Measurements from ENCODE around the gene HNRNPA0. TPM values are rescaled to one million over a fixed set of nuclear protein-coding genes. Genes with fewer than 3 reads are reported as not detected.

The HNRNPA0 gene
- total and polyA plus RNA-seq, 9 donors: 16.9 to 52.9 (median 41.5) TPM

GRCh38 chr5:137758121-137758520 is 4.0 kb upstream of the HNRNPA0 start:
- H3K27me3 ChIP-seq: no peaks in the 10 kb centered on the region
- 91 to 93% (median 92%) methylated on average over 4 of the region's 4 CpGs for WGBS, 3 donors
- TF ChIP-seq POLR2A (IDR thresholded peaks at IDR 0.05): no peak
- TF ChIP-seq CTCF (IDR thresholded peaks at IDR 0.05): no peak
- no peak for TF ChIP-seq EP300 (IDR thresholded peaks at IDR 0.05)
- intact Hi-C loops (cut with DNase I): loop anchor here in 3 of 4 donors (10.0 kb wide), 2 partner anchors 277 to 737 kb away; partner anchors contain the start of gene FAM13B (in 2 of the 3)
- no peak overlapping the region for H3K27ac ChIP-seq
- H3K4me1 ChIP-seq (ENCODE audit: insufficient read depth): no peaks in the 10 kb centered on the region
- no peak for DNase-seq
- no peak overlapping the region for H3K4me3 ChIP-seq
- no peaks in the 10 kb centered on the region for H3K36me3 ChIP-seq
- H3K9me3 ChIP-seq: no peaks in the 10 kb centered on the region

GRCh38 chr5:137757634-137758033 is 3.5 kb upstream of the HNRNPA0 start:
- no peaks in the 10 kb centered on the region for H3K27me3 ChIP-seq
- no peak for DNase-seq
- no peak overlapping the region for H3K4me3 ChIP-seq
- TF ChIP-seq CTCF (IDR thresholded peaks at IDR 0.05): no peak
- TF ChIP-seq POLR2A (IDR thresholded peaks at IDR 0.05): no peak
- no peak for TF ChIP-seq EP300 (IDR thresholded peaks at IDR 0.05)
- WGBS, 3 donors: 89 to 93% (median 90%) methylated on average over 5 of the region's 5 CpGs
- no peaks in the 10 kb centered on the region for H3K4me1 ChIP-seq (ENCODE audit: insufficient read depth)
- intact Hi-C loops (cut with DNase I): loop anchor here in 3 of 4 donors (10.0 kb wide), 2 partner anchors 277 to 737 kb away; partner anchors contain the start of gene FAM13B (in 2 of the 3)
- no peaks in the 10 kb centered on the region for H3K9me3 ChIP-seq
- H3K27ac ChIP-seq: no peak overlapping the region
- no peaks in the 10 kb centered on the region for H3K36me3 ChIP-seq

GRCh38 chr5:137754961-137755762 is 999 bp upstream of the HNRNPA0 start:
- no peaks in the 10 kb centered on the region for H3K36me3 ChIP-seq
- no peaks in the 10 kb centered on the region for H3K9me3 ChIP-seq
- 26 to 29% (median 27%) methylated on average over 36 of the region's 36 CpGs for WGBS, 3 donors
- no peaks in the 10 kb centered on the region for H3K27me3 ChIP-seq
- no peak for TF ChIP-seq POLR2A (IDR thresholded peaks at IDR 0.05)
- peak in 1 of 3 donors; percentile 2 for TF ChIP-seq CTCF (IDR thresholded peaks at IDR 0.05)
- peak overlapping the region; percentile 91 for H3K4me3 ChIP-seq
- H3K4me1 ChIP-seq (ENCODE audit: insufficient read depth): no peaks in the 10 kb centered on the region
- H3K27ac ChIP-seq: peak overlapping the region; percentile 97
- peak in 3 of 5 donors; percentile 17 to 36 (median 34) for DNase-seq
- intact Hi-C loops (cut with DNase I): loop anchor here in 3 of 4 donors (10.0 kb wide), 2 partner anchors 280 to 740 kb away; partner anchors contain the start of gene FAM13B (in 2 of the 3)

- Histone ChIP-seq H3K36me3 (no peaks in the 10 kb centered on the region), H3K4me3 (peak overlapping the region; percentile 91), H3K27me3 (no peaks in the 10 kb centered on the region), H3K27ac (peak overlapping the region; percentile 97), H3K9me3 (no peaks in the 10 kb centered on the region), H3K4me1 (ENCODE audit: insufficient read depth) (no peaks in the 10 kb centered on the region)
- intact Hi-C loops (cut with DNase I): loop anchor here in 3 of 4 donors (10.0 kb wide), 2 partner anchors 281 to 741 kb away; partner anchors contain the start of gene FAM13B (in 2 of the 3)
- TF ChIP-seq EP300 (IDR thresholded peaks at IDR 0.05) (no peak), POLR2A (IDR thresholded peaks at IDR 0.05) (no peak), CTCF (IDR thresholded peaks at IDR 0.05) (peak in 1 of 3 donors; percentile 6)
- WGBS, 3 donors: 0% methylated on average over 40 to 45 of the region's 45 CpGs
- peak in 1 of 5 donors; percentile 76 for DNase-seq
Measured at GRCh38 chr5:137753691-137754187, 424 bp downstream of the HNRNPA0 start.
